Astrocyte of the spinal cord (primary cell): ENCODE measurements around the gene TFDP3.

Experiments used
- DNase-seq: peaks from one replicate; pipeline ENCODE4 v3.0.0; 2011; ENCODE audit warnings: low read depth, low spot score
- H3K4me3 ChIP-seq: 2 replicates; pipeline ENCODE4 v1.5.1; 2011; ENCODE audit warnings: low read depth, mild to moderate bottlenecking, low read length, moderate library complexity
- in situ Hi-C: cut with HindIII; loops from 2 replicates; pipeline ENCODE4 v1.10.0; 2017; ENCODE audit warnings: low sequenced_read_pairs
- TF ChIP-seq, protein P1 (sequence below): IDR thresholded peaks from 2 replicates; pipeline ENCODE4 v1.5.1; 2012; ENCODE audit warnings: low read depth, mild to moderate bottlenecking, low read length, inconsistent platforms

Gene TFDP3

DNA sequence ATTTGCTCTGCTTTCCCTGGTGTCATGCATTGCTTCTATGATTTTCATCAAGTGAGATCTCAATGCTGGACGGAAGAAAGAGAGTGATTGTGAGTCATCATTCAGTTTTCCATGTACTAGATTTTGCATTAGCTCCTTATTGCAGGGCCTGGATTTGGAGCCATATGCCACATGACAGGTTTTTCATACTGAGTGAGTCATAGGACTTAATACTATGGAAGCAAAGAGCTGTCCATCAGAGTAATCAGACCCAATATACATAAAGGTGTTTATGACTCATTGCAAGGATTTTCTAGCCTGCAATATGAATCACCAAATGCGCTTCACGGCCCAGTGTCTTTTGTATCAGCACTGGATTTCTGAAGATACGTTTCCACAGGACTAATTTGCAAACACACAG, 11.2 kb upstream of the TFDP3 start:
- in situ Hi-C loops: no loop called here
- no peak overlapping the region for H3K4me3 ChIP-seq
- TF ChIP-seq, protein P1, sequence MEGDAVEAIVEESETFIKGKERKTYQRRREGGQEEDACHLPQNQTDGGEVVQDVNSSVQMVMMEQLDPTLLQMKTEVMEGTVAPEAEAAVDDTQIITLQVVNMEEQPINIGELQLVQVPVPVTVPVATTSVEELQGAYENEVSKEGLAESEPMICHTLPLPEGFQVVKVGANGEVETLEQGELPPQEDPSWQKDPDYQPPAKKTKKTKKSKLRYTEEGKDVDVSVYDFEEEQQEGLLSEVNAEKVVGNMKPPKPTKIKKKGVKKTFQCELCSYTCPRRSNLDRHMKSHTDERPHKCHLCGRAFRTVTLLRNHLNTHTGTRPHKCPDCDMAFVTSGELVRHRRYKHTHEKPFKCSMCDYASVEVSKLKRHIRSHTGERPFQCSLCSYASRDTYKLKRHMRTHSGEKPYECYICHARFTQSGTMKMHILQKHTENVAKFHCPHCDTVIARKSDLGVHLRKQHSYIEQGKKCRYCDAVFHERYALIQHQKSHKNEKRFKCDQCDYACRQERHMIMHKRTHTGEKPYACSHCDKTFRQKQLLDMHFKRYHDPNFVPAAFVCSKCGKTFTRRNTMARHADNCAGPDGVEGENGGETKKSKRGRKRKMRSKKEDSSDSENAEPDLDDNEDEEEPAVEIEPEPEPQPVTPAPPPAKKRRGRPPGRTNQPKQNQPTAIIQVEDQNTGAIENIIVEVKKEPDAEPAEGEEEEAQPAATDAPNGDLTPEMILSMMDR: no peak
- DNase-seq: peak; percentile 29

DNA sequence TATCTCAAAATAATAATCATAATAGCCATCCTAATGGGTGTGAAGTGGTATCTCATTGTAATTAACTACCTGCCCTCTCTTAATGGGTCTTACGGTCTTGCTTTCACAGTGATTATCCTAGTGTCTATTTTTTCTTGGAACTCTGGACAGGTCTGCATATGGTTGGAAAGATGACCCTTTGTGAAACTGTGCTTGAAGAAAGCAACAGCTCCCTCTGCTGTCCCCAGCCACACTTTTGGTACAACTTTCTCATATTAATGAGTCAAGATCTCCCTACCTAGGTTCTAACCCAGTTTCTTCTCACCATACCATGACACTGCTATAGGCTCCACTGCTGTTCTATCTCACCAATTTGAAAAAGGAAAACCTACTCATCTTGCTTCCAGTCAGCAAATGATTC, 2.4 kb downstream of the TFDP3 start:
- DNase-seq: peak; percentile 3
- TF ChIP-seq, protein P1: peak; percentile 36
- in situ Hi-C loops: no loop called here
- H3K4me3 ChIP-seq: no peak overlapping the region

DNA sequence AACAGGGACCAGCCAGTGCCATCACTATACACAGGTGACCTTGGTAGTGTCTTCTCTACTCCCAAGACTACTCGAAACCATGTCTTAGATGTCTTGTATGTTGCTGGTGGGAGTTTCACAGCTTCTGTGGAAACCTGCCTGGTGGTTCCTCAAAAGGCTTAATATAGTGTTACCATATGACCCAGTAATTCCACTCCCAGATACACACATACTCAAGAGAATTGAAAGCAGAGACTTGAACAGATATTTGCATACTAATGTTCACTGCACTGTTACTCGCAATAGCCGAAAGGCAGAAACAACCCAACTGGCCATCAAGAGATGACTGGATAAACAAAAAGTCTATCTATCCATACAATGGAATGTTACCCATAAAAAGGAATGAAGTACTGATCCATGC, 3.1 kb downstream of the TFDP3 start:
- H3K4me3 ChIP-seq: no peak overlapping the region
- in situ Hi-C loops: no loop called here
- TF ChIP-seq, protein P1: no peak
- DNase-seq: no peak

DNA sequence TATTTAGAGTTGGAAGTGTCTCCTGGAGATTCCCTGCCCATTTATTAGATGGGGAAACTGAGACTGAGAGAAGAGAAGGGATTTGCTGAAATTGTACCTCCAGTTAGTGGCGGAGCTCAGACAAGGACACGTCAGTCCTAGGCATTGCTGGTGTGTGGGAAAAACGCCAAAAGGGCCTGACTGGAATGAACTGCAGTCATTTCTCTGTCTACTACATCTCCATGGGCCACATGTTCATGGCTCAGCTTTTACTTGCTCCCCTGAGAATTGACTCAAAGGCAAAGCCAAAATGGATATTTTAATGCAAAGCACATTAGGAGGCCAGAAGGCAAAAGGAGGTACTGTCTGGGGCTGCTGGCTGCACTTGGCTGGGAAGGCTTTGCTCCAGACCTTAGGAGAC, 3.9 kb downstream of the TFDP3 start:
- H3K4me3 ChIP-seq: no peak overlapping the region
- in situ Hi-C loops: no loop called here
- no peak for DNase-seq
- TF ChIP-seq, protein P1: no peak

DNA sequence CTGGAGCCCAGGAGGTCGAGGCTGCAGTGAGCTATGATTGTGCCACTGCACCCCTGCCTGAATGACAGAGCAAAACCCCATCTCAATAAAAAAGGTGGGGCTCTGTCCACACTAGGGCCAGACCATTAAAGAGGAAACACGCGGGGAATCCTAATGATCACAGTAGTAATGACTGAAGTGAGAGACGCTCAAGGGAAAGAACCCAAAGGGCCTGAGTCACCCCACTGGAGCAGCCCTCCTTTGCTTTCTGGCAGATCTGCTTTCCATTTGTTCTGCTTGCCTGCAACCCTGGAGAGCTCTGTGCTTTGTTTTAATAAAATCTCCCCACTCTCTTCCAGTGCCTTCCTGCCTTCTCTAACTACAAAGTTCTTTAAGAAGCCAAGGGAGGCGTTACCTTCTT, 5.0 kb downstream of the TFDP3 start:
- peak; percentile 10 for DNase-seq
- in situ Hi-C loops: no loop called here
- TF ChIP-seq, protein P1: no peak
- no peak overlapping the region for H3K4me3 ChIP-seq

DNA sequence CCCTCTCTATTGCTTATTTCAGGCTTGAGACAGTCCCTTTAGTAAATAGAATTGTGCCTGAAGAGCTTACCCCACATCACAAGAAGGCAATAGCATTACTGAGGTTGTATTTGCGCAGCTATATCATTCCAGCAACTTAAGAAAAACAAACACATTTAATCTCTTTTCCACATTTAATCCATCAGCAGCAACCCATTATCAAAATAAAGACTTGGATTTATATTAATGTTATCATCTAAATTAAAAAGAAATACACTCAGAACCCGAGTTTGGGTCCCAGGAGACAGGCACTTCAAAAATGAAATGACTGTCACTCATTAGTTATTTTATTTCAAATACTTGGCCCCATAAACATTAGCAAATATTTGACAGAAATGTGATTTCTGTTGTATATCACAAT, 10.4 kb downstream of the TFDP3 start:
- no peak for DNase-seq
- in situ Hi-C loops: no loop called here
- no peak overlapping the region for H3K4me3 ChIP-seq
- TF ChIP-seq, protein P1: no peak

DNA sequence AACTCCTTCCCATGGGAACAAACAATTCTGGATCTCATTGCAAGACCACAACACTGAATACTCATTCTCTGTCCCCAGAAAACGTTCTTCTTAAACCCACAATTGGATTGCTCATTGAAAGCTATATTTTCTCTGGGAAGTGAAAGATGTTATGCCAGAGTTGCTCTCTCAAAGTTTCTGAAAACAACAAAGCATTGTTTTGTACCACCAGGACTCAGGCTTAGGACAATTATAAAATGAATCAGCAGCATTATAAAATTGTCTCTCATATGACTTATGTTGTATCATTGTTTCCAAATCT, 26.5 kb downstream of the TFDP3 start:
- TF ChIP-seq, protein P1: no peak
- H3K4me3 ChIP-seq: no peak overlapping the region
- DNase-seq: peak; percentile 1
- in situ Hi-C loops: no loop called here
